Measurements from ENCODE around the gene PAOX. TPM values are rescaled to one million over a fixed set of nuclear protein-coding genes. Genes with fewer than 3 reads are reported as not detected.

The PAOX gene
- total and polyA plus RNA-seq, 8 donors, result 5.1 to 7.9 (median 6.5) TPM

- TF ChIP-seq, protein P1, sequence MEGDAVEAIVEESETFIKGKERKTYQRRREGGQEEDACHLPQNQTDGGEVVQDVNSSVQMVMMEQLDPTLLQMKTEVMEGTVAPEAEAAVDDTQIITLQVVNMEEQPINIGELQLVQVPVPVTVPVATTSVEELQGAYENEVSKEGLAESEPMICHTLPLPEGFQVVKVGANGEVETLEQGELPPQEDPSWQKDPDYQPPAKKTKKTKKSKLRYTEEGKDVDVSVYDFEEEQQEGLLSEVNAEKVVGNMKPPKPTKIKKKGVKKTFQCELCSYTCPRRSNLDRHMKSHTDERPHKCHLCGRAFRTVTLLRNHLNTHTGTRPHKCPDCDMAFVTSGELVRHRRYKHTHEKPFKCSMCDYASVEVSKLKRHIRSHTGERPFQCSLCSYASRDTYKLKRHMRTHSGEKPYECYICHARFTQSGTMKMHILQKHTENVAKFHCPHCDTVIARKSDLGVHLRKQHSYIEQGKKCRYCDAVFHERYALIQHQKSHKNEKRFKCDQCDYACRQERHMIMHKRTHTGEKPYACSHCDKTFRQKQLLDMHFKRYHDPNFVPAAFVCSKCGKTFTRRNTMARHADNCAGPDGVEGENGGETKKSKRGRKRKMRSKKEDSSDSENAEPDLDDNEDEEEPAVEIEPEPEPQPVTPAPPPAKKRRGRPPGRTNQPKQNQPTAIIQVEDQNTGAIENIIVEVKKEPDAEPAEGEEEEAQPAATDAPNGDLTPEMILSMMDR (IDR thresholded peaks at IDR 0.05), result no peak
- ATAC-seq (no peak), DNase-seq (peak in 1 of 4 donors; percentile 71)
- peaks cover 0 to 56% of the 10 kb centered on the region in 2 donors for H3K36me3 ChIP-seq
- H3K9me3 ChIP-seq, result no peaks in the 10 kb centered on the region
- H3K27ac ChIP-seq, result no peak overlapping the region
- peaks cover 0 to 25% of the 10 kb centered on the region in 2 donors for H3K27me3 ChIP-seq
- intact Hi-C loops (cut with DNase I), result no loop called here
- H3K4me1 ChIP-seq, result peaks cover 0 to 7% of the 10 kb centered on the region in 2 donors
- no peak overlapping the region for H3K4me3 ChIP-seq
Measured at GRCh38 chr10:133419211-133419950, 40.3 kb downstream of the PAOX start.

- DNase-seq (peak in 1 of 4 donors; percentile 50), ATAC-seq (no peak)
- TF ChIP-seq, protein P1 (IDR thresholded peaks at IDR 0.05), result no peak
- no peak overlapping the region for H3K27ac ChIP-seq
- H3K9me3 ChIP-seq, result no peaks in the 10 kb centered on the region
- intact Hi-C loops (cut with DNase I), result no loop called here
- H3K36me3 ChIP-seq, result peaks cover 0 to 49% of the 10 kb centered on the region in 2 donors
- peaks cover 0 to 7% of the 10 kb centered on the region in 2 donors for H3K4me1 ChIP-seq
- no peak overlapping the region for H3K4me3 ChIP-seq
- peaks cover 0 to 31% of the 10 kb centered on the region in 2 donors for H3K27me3 ChIP-seq
Measured at GRCh38 chr10:133420028-133420427, 41.0 kb downstream of the PAOX start.

DNA sequence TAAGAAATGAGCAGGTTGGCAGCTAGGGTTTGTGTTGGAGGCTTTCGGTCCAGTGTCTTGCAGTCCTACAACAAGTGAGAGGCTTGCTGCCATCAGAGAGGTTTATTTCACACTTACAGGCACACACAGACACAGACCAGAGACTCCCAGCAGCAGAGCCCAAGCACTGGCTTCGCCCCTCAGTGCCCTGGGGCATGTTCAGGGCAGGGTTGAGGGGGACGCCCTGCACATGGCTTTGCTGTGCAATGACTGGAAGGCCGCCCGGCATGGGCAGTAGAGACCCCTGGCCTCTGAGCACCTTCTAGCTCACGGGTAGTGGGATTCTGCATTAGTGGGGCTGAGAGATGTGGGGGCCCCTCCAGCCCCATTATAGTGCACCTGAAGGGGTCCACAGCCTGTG, 41.5 kb downstream of the PAOX start:
- TF ChIP-seq, protein P1 (IDR thresholded peaks at IDR 0.05), result no peak
- Histone ChIP-seq H3K4me3 (no peak overlapping the region), H3K9me3 (no peaks in the 10 kb centered on the region), H3K36me3 (peaks cover 0 to 44% of the 10 kb centered on the region in 2 donors), H3K27ac (no peak overlapping the region), H3K4me1 (peaks cover 0 to 7% of the 10 kb centered on the region in 2 donors), H3K27me3 (peaks cover 0 to 35% of the 10 kb centered on the region in 2 donors)
- ATAC-seq (no peak), DNase-seq (peak in 1 of 4 donors; percentile 50)
- intact Hi-C loops (cut with DNase I), result no loop called here

- Histone ChIP-seq H3K4me1 (peaks cover 0 to 7% of the 10 kb centered on the region in 2 donors), H3K36me3 (peaks cover 0 to 36% of the 10 kb centered on the region in 2 donors), H3K27ac (no peak overlapping the region), H3K27me3 (peaks cover 0 to 35% of the 10 kb centered on the region in 2 donors), H3K4me3 (no peak overlapping the region), H3K9me3 (no peaks in the 10 kb centered on the region)
- TF ChIP-seq, protein P1 (IDR thresholded peaks at IDR 0.05), result no peak
- intact Hi-C loops (cut with DNase I), result no loop called here
- ATAC-seq (no peak), DNase-seq (no peak)
Measured at GRCh38 chr10:133421336-133422222, 42.5 kb downstream of the PAOX start.

Measured in left lung (tissue), 10 donors.